Neuronal stem cell (in vitro differentiated cells): ENCODE measurements around the gene EPHB4.

Source experiments
- DNase-seq: peaks from one replicate; pipeline ENCODE4 v3.0.0-alpha.2; 2013; ENCODE audit warnings: low spot score
- H2AFZ ChIP-seq: one replicate; pipeline ENCODE4 v1.6.1; 2013; ENCODE audit warnings: mild to moderate bottlenecking, low read length, inconsistent platforms
- H2AK5ac ChIP-seq: 2 replicates; pipeline ENCODE4 v1.6.1; 2013; ENCODE audit warnings: low read depth, mild to moderate bottlenecking, inconsistent platforms, low read length, moderate library complexity, mixed read lengths
- H2BK120ac ChIP-seq: 2 replicates; pipeline ENCODE4 v1.6.1; 2013; ENCODE audit warnings: low read depth, mild to moderate bottlenecking, inconsistent platforms, low read length, moderate library complexity, mixed read lengths
- H2BK12ac ChIP-seq: one replicate; pipeline ENCODE4 v1.6.1; 2013; ENCODE audit warnings: low read length, inconsistent platforms
- H2BK15ac ChIP-seq: 2 replicates; pipeline ENCODE4 v1.6.1; 2013; ENCODE audit warnings: mild to moderate bottlenecking, low read length, inconsistent platforms, mixed read lengths
- H2BK5ac ChIP-seq: one replicate; pipeline ENCODE4 v1.6.1; 2013; ENCODE audit warnings: inconsistent platforms, mild to moderate bottlenecking, low read length, moderate library complexity
- H3K14ac ChIP-seq: one replicate; pipeline ENCODE4 v1.6.1; 2013; ENCODE audit warnings: low read length, inconsistent platforms
- H3K18ac ChIP-seq: 2 replicates; pipeline ENCODE4 v1.6.1; 2013; ENCODE audit warnings: low read length, inconsistent platforms
- H3K23ac ChIP-seq: 2 replicates; pipeline ENCODE4 v1.6.1; 2013; ENCODE audit warnings: low read depth, mild to moderate bottlenecking, mixed read lengths, low read length, inconsistent platforms; ENCODE audit not compliant: poor library complexity
- H3K27ac ChIP-seq: replicated peaks from 3 replicates; pipeline ENCODE4 v1.5.1; 2013; ENCODE audit warnings: low read length, inconsistent platforms
- H3K27me3 ChIP-seq, 3 experiments: 2 replicates each; pipeline ENCODE4 v1.6.1; 2013; ENCODE audit warnings: low read length in 3 of 3, mild to moderate bottlenecking in 2 of 3, inconsistent platforms in 1 of 3, low read depth in 1 of 3, mixed read lengths in 1 of 3, moderate library complexity in 1 of 3; ENCODE audit not compliant: control insufficient read depth in 3 of 3, insufficient read depth in 3 of 3
- H3K36me3 ChIP-seq, 2 donors: replicated peaks in 1 of 2; 2 replicates each; pipeline ENCODE4 v1.6.1; 2013; ENCODE audit warnings: low read length in 2 of 2; ENCODE audit not compliant: control insufficient read depth in 2 of 2, insufficient read depth in 2 of 2
- H3K4ac ChIP-seq: 2 replicates; pipeline ENCODE4 v1.6.1; 2013; ENCODE audit warnings: inconsistent platforms, mild to moderate bottlenecking, low read length, moderate library complexity
- H3K4me1 ChIP-seq, 2 donors: 1 replicate in 1 of 2; 2 replicates in 1 of 2; pipeline ENCODE4 v1.6.1; 2013; ENCODE audit warnings: low read length in 2 of 2, low read depth in 1 of 2; ENCODE audit not compliant: control insufficient read depth in 2 of 2, insufficient read depth in 1 of 2
- H3K4me2 ChIP-seq: one replicate; pipeline ENCODE4 v1.6.1; 2013; ENCODE audit warnings: mild to moderate bottlenecking, low read length, inconsistent platforms; ENCODE audit not compliant: insufficient read depth, poor library complexity, severe bottlenecking
- H3K4me3 ChIP-seq, 2 donors: 2 replicates each; pipeline ENCODE4 v1.5.1; 2013; ENCODE audit warnings: low read length in 2 of 2, mild to moderate bottlenecking in 2 of 2, inconsistent platforms in 1 of 2, moderate library complexity in 1 of 2
- H3K79me1 ChIP-seq: one replicate; pipeline ENCODE4 v1.6.1; 2013; ENCODE audit warnings: low read depth, mild to moderate bottlenecking, inconsistent platforms, low read length, moderate library complexity
- H3K9ac ChIP-seq: one replicate; pipeline ENCODE4 v1.6.1; 2013; ENCODE audit warnings: mild to moderate bottlenecking, low read depth, low read length, inconsistent platforms; ENCODE audit not compliant: poor library complexity
- H3K9me3 ChIP-seq, 2 donors: replicated peaks in 1 of 2; 2 replicates each; pipeline versions ENCODE3 to v1.6.1; 2013; ENCODE audit warnings: low read length in 2 of 2, mild to moderate bottlenecking in 2 of 2, inconsistent platforms in 1 of 2, low read depth in 1 of 2, mixed read lengths in 1 of 2, moderate library complexity in 1 of 2; ENCODE audit not compliant: control insufficient read depth in 2 of 2, insufficient read depth in 1 of 2
- H4K8ac ChIP-seq: one replicate; pipeline ENCODE4 v1.6.1; 2013; ENCODE audit warnings: low read depth, mild to moderate bottlenecking, inconsistent platforms, low read length, moderate library complexity
- H4K91ac ChIP-seq: one replicate; pipeline ENCODE4 v1.6.1; 2013; ENCODE audit warnings: low read length, low read depth, mild to moderate bottlenecking, inconsistent platforms; ENCODE audit not compliant: poor library complexity
- WGBS, 2 donors: extraction: QIAGEN DNeasy Blood & Tissue Kit; methylation state at CpG; one replicate each; pipeline ENCODE4 v1.1.7; 2013; ENCODE audit warnings: missing lambda C conversion rate in 2 of 2, mixed read lengths in 1 of 2; ENCODE audit not compliant: insufficient read length in 2 of 2, insufficient replicate concordance in 1 of 2; ENCODE audit errors: extremely low coverage in 2 of 2; 5-methylcytosine and 5-hydroxymethylcytosine counted together

EPHB4 gene

GRCh38 chr7:100778061-100778621 lies 49.2 kb downstream of the EPHB4 start:
- Histone ChIP-seq H3K27ac (no peak overlapping the region), H2AK5ac (no peak overlapping the region), H3K23ac (no peak overlapping the region), H2BK5ac (no peak overlapping the region), H3K18ac (no peak overlapping the region), H3K4me3 (no peak overlapping the region), H2BK120ac (no peak overlapping the region), H2BK15ac (no peak overlapping the region), H3K14ac (no peak overlapping the region), H3K27me3 (peaks cover 0 to 7% (median 0%) of the 10 kb centered on the region in 3 experiments), H3K4me1 (no peaks in the 10 kb centered on the region), H3K9me3 (no peaks in the 10 kb centered on the region), H3K9ac (no peak overlapping the region), H4K8ac (no peak overlapping the region), H3K4ac (no peak overlapping the region), H4K91ac (no peak overlapping the region), H2BK12ac (no peak overlapping the region), H3K4me2 (no peak overlapping the region), H3K36me3 (no peaks in the 10 kb centered on the region), H3K79me1 (no peaks in the 10 kb centered on the region), H2AFZ (no peak overlapping the region)
- WGBS, 2 donors: no CpG with 5 or more reads among the region's 6 CpGs
- no peak for DNase-seq

DNA sequence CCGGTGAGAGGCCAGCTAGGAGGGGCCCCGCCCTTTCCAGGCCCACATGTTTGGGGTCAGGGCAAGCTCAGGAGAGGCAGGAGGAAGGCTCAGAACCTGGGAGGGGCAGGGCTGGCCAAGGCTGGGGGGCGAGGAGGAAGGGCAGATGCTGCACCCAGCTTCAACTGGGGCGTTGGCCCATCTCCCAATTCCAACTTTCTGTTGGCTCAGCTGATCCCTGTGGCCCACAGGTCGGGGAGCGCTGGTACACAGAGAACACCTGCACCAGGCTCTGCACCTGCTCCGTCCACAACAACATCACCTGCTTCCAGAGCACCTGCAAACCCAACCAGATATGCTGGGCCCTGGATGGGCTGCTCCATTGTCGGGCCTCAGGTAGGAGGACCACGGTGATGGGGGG lies 53.8 kb downstream of the EPHB4 start:
- no peaks in the 10 kb centered on the region for H3K36me3 ChIP-seq
- H3K4me1 ChIP-seq: no peaks in the 10 kb centered on the region
- peak overlapping the region; percentile 55 for H2BK15ac ChIP-seq
- peaks cover 0 to 7% (median 0%) of the 10 kb centered on the region in 3 experiments for H3K27me3 ChIP-seq
- DNase-seq: no peak
- H4K8ac ChIP-seq: no peak overlapping the region
- no peak overlapping the region for H2BK5ac ChIP-seq
- H4K91ac ChIP-seq: no peak overlapping the region
- H3K9ac ChIP-seq: no peak overlapping the region
- H2BK12ac ChIP-seq: no peak overlapping the region
- H3K14ac ChIP-seq: no peak overlapping the region
- H3K4ac ChIP-seq: no peak overlapping the region
- H3K23ac ChIP-seq: peak overlapping the region; percentile 85
- H2BK120ac ChIP-seq: peak overlapping the region; percentile 81
- no peak overlapping the region for H2AFZ ChIP-seq
- H3K18ac ChIP-seq: no peak overlapping the region
- no peaks in the 10 kb centered on the region for H3K79me1 ChIP-seq
- H2AK5ac ChIP-seq: peak overlapping the region; percentile 83
- H3K4me2 ChIP-seq: no peak overlapping the region
- no peaks in the 10 kb centered on the region for H3K9me3 ChIP-seq
- no peak overlapping the region for H3K27ac ChIP-seq
- WGBS, 2 donors: no CpG with 5 or more reads among the region's 9 CpGs
- no peak overlapping the region for H3K4me3 ChIP-seq

GRCh38 chr7:100768784-100769183 lies 58.5 kb downstream of the EPHB4 start:
- H2AFZ ChIP-seq: no peak overlapping the region
- H2BK120ac ChIP-seq: no peak overlapping the region
- peaks cover 0 to 20% (median 0%) of the 10 kb centered on the region in 3 experiments for H3K27me3 ChIP-seq
- no peak overlapping the region for H4K8ac ChIP-seq
- H3K4me1 ChIP-seq: no peaks in the 10 kb centered on the region
- H3K4me3 ChIP-seq: no peak overlapping the region
- H3K36me3 ChIP-seq: no peaks in the 10 kb centered on the region
- no peak for DNase-seq
- no peak overlapping the region for H3K9ac ChIP-seq
- no peak overlapping the region for H2BK5ac ChIP-seq
- peak overlapping the region; percentile 52 for H2AK5ac ChIP-seq
- WGBS, 2 donors: no CpG with 5 or more reads among the region's 7 CpGs
- no peak overlapping the region for H3K14ac ChIP-seq
- H3K9me3 ChIP-seq: peaks cover 0 to 1% of the 10 kb centered on the region in 2 donors
- H2BK15ac ChIP-seq: no peak overlapping the region
- H3K79me1 ChIP-seq: no peaks in the 10 kb centered on the region
- H3K4me2 ChIP-seq: no peak overlapping the region
- no peak overlapping the region for H2BK12ac ChIP-seq
- H4K91ac ChIP-seq: no peak overlapping the region
- no peak overlapping the region for H3K18ac ChIP-seq
- H3K23ac ChIP-seq: peak overlapping the region; percentile 20
- H3K4ac ChIP-seq: no peak overlapping the region
- no peak overlapping the region for H3K27ac ChIP-seq

DNA sequence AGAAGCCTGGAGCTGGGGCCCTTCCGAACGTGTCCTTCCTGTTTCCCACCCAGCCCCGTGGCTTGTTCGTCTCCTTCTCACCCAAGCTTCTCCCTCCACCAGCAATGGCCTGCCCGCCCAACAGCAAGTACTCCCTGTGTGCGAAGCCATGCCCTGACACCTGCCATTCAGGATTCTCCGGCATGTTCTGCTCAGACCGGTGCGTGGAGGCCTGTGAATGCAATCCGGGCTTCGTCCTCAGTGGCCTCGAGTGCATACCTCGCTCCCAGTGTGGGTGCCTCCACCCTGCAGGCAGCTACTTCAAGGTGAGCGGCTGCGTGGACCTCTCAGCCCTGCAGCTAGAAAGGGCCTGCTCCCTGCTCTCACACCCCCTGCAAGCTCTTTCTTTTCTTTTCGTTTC lies 62.1 kb downstream of the EPHB4 start:
- peak overlapping the region; percentile 97 for H2BK12ac ChIP-seq
- no peak overlapping the region for H2BK5ac ChIP-seq
- no peak overlapping the region for H3K4me2 ChIP-seq
- WGBS, 2 donors: no CpG with 5 or more reads among the region's 16 CpGs
- H3K4ac ChIP-seq: no peak overlapping the region
- H3K4me3 ChIP-seq: no peak overlapping the region
- H3K4me1 ChIP-seq: peaks cover 0 to 2% of the 10 kb centered on the region in 2 donors
- no peaks in the 10 kb centered on the region for H3K36me3 ChIP-seq
- H3K27ac ChIP-seq: no peak overlapping the region
- H2AK5ac ChIP-seq: peak overlapping the region; percentile 63
- no peak overlapping the region for H2AFZ ChIP-seq
- peak overlapping the region; percentile 72 for H4K91ac ChIP-seq
- peak overlapping the region; percentile 73 for H3K23ac ChIP-seq
- H3K9ac ChIP-seq: peak overlapping the region; percentile 44
- peak overlapping the region; percentile 26 for H2BK15ac ChIP-seq
- peak overlapping the region; percentile 21 for H3K14ac ChIP-seq
- peaks cover 0 to 36% (median 0%) of the 10 kb centered on the region in 3 experiments for H3K27me3 ChIP-seq
- H3K9me3 ChIP-seq: peaks cover 0 to 2% of the 10 kb centered on the region in 2 donors
- DNase-seq: no peak
- no peak overlapping the region for H2BK120ac ChIP-seq
- no peaks in the 10 kb centered on the region for H3K79me1 ChIP-seq
- H3K18ac ChIP-seq: peak overlapping the region; percentile 83
- H4K8ac ChIP-seq: peak overlapping the region; percentile 96
